ENCODE results near the gene TRIM46. TPM values are rescaled to one million over a fixed set of nuclear protein-coding genes. Genes with fewer than 3 reads are reported as not detected.
A peak's percentile ranks its signal among the peaks of the same experiment; 100 is the strongest.
"Not testable (repeated sequence)": the region's sequence is repeated elsewhere in the genome, so short reads cannot be mapped to it uniquely, and the experiment has no call there.

Gene TRIM46
- total RNA-seq, 1 experiment from 2014 or later = 0.21 TPM

DNA sequence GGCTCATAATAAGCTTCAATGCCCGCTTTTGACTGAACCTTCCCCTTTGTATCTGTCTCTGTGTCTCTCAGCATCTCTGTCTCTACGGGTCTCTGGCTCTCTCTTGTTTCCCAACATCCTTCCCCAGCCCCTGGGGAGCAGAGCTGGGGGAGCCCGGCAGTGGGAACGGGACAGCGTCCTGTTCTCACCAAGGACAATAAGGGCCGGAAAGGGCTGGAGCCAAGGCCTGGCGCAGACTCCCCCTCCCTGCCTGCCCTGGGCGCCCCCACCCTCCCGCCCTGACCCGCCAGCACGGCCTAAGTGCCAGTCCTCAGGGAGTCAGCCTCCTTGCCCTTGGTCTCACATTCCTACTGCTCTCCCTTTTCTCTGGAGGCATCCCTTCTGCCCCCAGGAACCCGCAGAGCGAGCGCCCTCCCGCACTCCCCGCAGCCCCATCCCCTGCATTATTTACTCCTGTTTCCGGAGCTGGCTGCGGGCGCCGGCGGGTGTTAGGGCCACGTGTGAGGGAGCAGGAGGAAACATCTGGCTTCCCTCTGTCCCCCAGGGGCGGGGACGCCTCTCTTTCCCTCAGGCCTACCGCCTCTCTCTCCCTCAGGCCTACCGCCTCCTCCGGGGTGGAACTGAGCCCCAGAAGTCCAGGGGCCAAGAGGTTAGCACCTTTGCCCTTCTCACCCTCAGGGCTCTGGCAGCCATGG lies 7.0 kb upstream of the TRIM46 start:
- H3K27ac Mint-ChIP-seq (ENCODE audit: low read depth, unreplicated experiment) = no peak overlapping the region
- intact Hi-C loops (cut with micrococcal nuclease) = loop anchor here (1.0 kb wide), 2 partner anchors 39 to 72 kb away; partner anchors contain the start of gene EFNA1
- no peaks in the 10 kb centered on the region for H3K27me3 Mint-ChIP-seq (ENCODE audit: insufficient read depth, unreplicated experiment)
- DNase-seq (ENCODE audit: unreplicated experiment) = no peak
- peaks cover 25% of the 10 kb centered on the region for H3K36me3 Mint-ChIP-seq (ENCODE audit: insufficient read depth, unreplicated experiment)
- no peak overlapping the region for H3K4me3 Mint-ChIP-seq (ENCODE audit: unreplicated experiment)
- H3K9me3 Mint-ChIP-seq (ENCODE audit: unreplicated experiment) = no peaks in the 10 kb centered on the region
- POLR2A ChIA-PET = interaction anchor here (0.7 to 1.9 kb wide), 7 partner anchors 27 to 118 kb away, joined by 3 to 12 read pairs (median 3); partner anchors contain the start of gene DPM3
- TF ChIP-seq, protein P1, sequence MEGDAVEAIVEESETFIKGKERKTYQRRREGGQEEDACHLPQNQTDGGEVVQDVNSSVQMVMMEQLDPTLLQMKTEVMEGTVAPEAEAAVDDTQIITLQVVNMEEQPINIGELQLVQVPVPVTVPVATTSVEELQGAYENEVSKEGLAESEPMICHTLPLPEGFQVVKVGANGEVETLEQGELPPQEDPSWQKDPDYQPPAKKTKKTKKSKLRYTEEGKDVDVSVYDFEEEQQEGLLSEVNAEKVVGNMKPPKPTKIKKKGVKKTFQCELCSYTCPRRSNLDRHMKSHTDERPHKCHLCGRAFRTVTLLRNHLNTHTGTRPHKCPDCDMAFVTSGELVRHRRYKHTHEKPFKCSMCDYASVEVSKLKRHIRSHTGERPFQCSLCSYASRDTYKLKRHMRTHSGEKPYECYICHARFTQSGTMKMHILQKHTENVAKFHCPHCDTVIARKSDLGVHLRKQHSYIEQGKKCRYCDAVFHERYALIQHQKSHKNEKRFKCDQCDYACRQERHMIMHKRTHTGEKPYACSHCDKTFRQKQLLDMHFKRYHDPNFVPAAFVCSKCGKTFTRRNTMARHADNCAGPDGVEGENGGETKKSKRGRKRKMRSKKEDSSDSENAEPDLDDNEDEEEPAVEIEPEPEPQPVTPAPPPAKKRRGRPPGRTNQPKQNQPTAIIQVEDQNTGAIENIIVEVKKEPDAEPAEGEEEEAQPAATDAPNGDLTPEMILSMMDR (IDR thresholded peaks at IDR 0.05; ENCODE audit: unreplicated experiment) = no peak
- peaks cover 15% of the 10 kb centered on the region for H3K4me1 Mint-ChIP-seq (ENCODE audit: insufficient read depth, unreplicated experiment)
- CTCF ChIA-PET = interaction anchor here (0.6 to 14.5 kb wide), 23 partner anchors 10 to 1293 kb away, joined by 3 to 380 read pairs (median 5); partner anchors contain the start of gene EFNA1
- no TSS peak for BruUV-seq (replicated peaks)

DNA sequence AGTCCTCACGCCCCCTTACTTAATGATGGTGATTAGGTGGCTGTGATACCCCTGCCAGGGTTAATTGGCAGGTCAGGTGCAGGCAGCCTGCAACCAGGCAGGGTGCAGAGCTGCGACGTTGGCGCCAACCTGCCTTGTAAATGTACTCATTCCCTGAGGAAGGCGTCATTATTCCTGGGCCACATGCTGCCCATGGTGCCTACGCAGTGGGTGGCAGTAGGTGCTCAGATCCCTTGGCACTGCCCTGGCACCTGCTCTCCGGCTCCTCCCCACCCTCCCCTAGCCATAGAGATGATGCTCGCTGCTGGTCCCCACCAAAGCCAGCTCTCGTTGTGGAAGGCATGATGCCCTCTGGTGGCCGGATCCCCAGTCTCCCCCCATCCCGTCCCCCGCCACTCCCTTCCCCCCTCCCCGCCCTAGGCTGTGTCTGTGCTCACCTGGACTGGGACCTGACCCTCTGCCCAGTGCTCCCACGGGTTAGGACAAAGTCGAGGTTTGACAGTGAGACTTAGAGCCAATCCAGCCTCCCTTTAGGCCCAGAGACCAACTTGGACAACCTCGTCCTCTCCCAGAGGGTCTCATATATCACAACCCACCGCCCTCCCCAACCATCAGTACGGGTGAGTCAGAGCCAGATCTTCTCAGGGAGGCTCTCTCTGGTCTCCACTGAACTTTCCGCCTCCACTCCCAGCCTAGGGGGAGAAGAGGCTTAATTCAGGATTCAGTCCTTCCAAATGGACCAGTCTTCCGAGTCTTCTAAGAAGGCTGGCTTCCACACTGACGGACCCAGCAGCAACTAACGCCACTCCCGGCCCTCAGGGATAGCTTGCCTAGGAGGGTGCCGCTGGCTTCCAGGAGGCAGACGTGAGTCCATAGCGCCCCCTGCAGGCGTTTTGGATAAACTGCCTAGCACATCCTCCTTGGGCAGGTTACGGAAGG lies 6.2 kb upstream of the TRIM46 start:
- Mint-ChIP-seq H3K9me3 (ENCODE audit: unreplicated experiment) (no peaks in the 10 kb centered on the region), H3K4me1 (ENCODE audit: insufficient read depth, unreplicated experiment) (peaks cover 21% of the 10 kb centered on the region), H3K36me3 (ENCODE audit: insufficient read depth, unreplicated experiment) (peaks cover 33% of the 10 kb centered on the region), H3K27ac (ENCODE audit: low read depth, unreplicated experiment) (no peak overlapping the region), H3K4me3 (ENCODE audit: unreplicated experiment) (peak overlapping the region; percentile 30), H3K27me3 (ENCODE audit: insufficient read depth, unreplicated experiment) (no peaks in the 10 kb centered on the region)
- peak; percentile 96 for DNase-seq (ENCODE audit: unreplicated experiment)
- intact Hi-C loops (cut with micrococcal nuclease) = loop anchor here (1.0 kb wide), 2 partner anchors 40 to 73 kb away; partner anchors contain the start of gene EFNA1
- ChIA-PET POLR2A (interaction anchor here (0.6 to 2.4 kb wide), 14 partner anchors 13 to 119 kb away, joined by 3 to 12 read pairs (median 4); partner anchors contain the start of gene DPM3), CTCF (interaction anchor here (0.6 to 14.5 kb wide), 34 partner anchors 10 to 1294 kb away, joined by 3 to 380 read pairs (median 5); partner anchors contain the start of gene EFNA1)
- BruUV-seq (replicated peaks) = no TSS peak
- TF ChIP-seq, protein P1 (IDR thresholded peaks at IDR 0.05; ENCODE audit: unreplicated experiment) = peak; percentile 98

DNA sequence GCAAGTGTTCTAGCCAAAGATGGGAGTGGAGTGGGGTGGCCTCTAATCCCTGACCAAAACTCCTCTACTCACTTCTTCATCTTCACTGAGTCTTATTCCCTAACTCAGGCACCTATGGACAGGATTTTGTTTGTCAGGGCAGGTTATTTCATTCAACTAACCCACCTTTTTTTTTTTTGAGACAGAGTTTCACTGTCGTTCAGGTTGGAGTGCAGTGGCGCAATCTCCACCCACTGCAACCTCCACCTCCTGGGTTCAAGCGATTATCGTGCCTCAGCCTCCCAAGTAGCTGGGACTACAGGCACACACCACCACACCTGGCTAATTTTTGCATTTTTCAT lies 5.6 kb upstream of the TRIM46 start:
- POLR2A ChIA-PET = interaction anchor here (0.7 to 2.4 kb wide), 9 partner anchors 14 to 77 kb away, joined by 3 to 12 read pairs (median 7); partner anchors contain the start of genes DPM3 and MTX1
- H3K27ac Mint-ChIP-seq (ENCODE audit: low read depth, unreplicated experiment); H3K9me3 Mint-ChIP-seq (ENCODE audit: unreplicated experiment); H3K4me3 Mint-ChIP-seq (ENCODE audit: unreplicated experiment); DNase-seq (ENCODE audit: unreplicated experiment); H3K27me3 Mint-ChIP-seq (ENCODE audit: insufficient read depth, unreplicated experiment); BruUV-seq (replicated peaks); intact Hi-C loops (cut with micrococcal nuclease): not testable (repeated sequence)
- CTCF ChIA-PET = interaction anchor here (0.6 to 14.5 kb wide), 32 partner anchors 9 to 1119 kb away, joined by 3 to 380 read pairs (median 6); partner anchors contain the start of gene EFNA1
- Mint-ChIP-seq H3K36me3 (ENCODE audit: insufficient read depth, unreplicated experiment) (peaks cover 36% of the 10 kb centered on the region), H3K4me1 (ENCODE audit: insufficient read depth, unreplicated experiment) (peaks cover 21% of the 10 kb centered on the region)

GRCh38 chr1:155168456-155169210 lies 5.0 kb upstream of the TRIM46 start:
- no peak overlapping the region for H3K4me3 Mint-ChIP-seq (ENCODE audit: unreplicated experiment)
- POLR2A ChIA-PET = interaction anchor here (0.7 to 2.4 kb wide), 12 partner anchors 9 to 132 kb away, joined by 3 to 12 read pairs (median 5); partner anchors contain the start of genes DPM3 and MTX1
- H3K27me3 Mint-ChIP-seq (ENCODE audit: insufficient read depth, unreplicated experiment) = no peaks in the 10 kb centered on the region
- no peak overlapping the region for H3K27ac Mint-ChIP-seq (ENCODE audit: low read depth, unreplicated experiment)
- CTCF ChIA-PET = interaction anchor here (0.6 to 14.5 kb wide), 29 partner anchors 9 to 1256 kb away, joined by 3 to 380 read pairs (median 6); partner anchors contain the start of gene EFNA1
- intact Hi-C loops (cut with micrococcal nuclease) = no loop called here
- H3K4me1 Mint-ChIP-seq (ENCODE audit: insufficient read depth, unreplicated experiment) = peaks cover 26% of the 10 kb centered on the region
- no peak for DNase-seq (ENCODE audit: unreplicated experiment)
- no TSS peak for BruUV-seq (replicated peaks)
- H3K9me3 Mint-ChIP-seq (ENCODE audit: unreplicated experiment) = no peaks in the 10 kb centered on the region
- H3K36me3 Mint-ChIP-seq (ENCODE audit: insufficient read depth, unreplicated experiment) = peaks cover 39% of the 10 kb centered on the region
- TF ChIP-seq, protein P1 (IDR thresholded peaks at IDR 0.05; ENCODE audit: unreplicated experiment) = no peak
